Mucosa of gallbladder (tissue), 1 donor: ENCODE data around the gene MARCKSL1. TPM values are rescaled to one million over a fixed set of nuclear protein-coding genes. Genes with fewer than 3 reads are reported as not detected.

Source experiments
- DNase-seq: peaks from one replicate; pipeline ENCODE4 v3.0.0-alpha.2; 2020; ENCODE audit warnings: low spot score
- total RNA-seq: library from RNA; stranded (reverse); gene quantifications from one replicate; pipeline ENCODE4 v1.2.1, GENCODE V29; 2021
- donor health status: DM: no; HTN: no; CAD: no.

Gene MARCKSL1
- total RNA-seq, 1 donor from 2014 or later = 303 TPM

GRCh38 chr1:32352831-32353383 is 16.9 kb upstream of the MARCKSL1 start:
- DNase-seq = no peak

GRCh38 chr1:32352239-32352745 is 16.3 kb upstream of the MARCKSL1 start:
- no peak for DNase-seq

GRCh38 chr1:32351399-32352238 is 15.6 kb upstream of the MARCKSL1 start:
- DNase-seq = peak; percentile 92

GRCh38 chr1:32350785-32351398 is 14.9 kb upstream of the MARCKSL1 start:
- DNase-seq = no peak

- no peak for DNase-seq
Observed at GRCh38 chr1:32349211-32349708, 13.2 kb upstream of the MARCKSL1 start.

GRCh38 chr1:32346532-32347157 is 10.6 kb upstream of the MARCKSL1 start:
- no peak for DNase-seq

GRCh38 chr1:32345289-32345827 is 9.3 kb upstream of the MARCKSL1 start:
- DNase-seq = peak; percentile 35

- no peak for DNase-seq
Observed at GRCh38 chr1:32342704-32343103, 6.7 kb upstream of the MARCKSL1 start.

GRCh38 chr1:32341971-32342370 is 5.9 kb upstream of the MARCKSL1 start:
- DNase-seq = no peak

GRCh38 chr1:32341186-32341757 is 5.2 kb upstream of the MARCKSL1 start:
- DNase-seq = no peak

GRCh38 chr1:32339363-32339978 is 3.4 kb upstream of the MARCKSL1 start:
- no peak for DNase-seq

- no peak for DNase-seq
Observed at GRCh38 chr1:32338637-32339145, 2.7 kb upstream of the MARCKSL1 start.

- DNase-seq = no peak
Observed at GRCh38 chr1:32337855-32338636, 2.0 kb upstream of the MARCKSL1 start.

GRCh38 chr1:32336963-32337675 is 1.1 kb upstream of the MARCKSL1 start:
- DNase-seq = no peak

GRCh38 chr1:32336591-32336932 is 529 bp upstream of the MARCKSL1 start:
- no peak for DNase-seq

GRCh38 chr1:32335535-32335789 is 571 bp downstream of the MARCKSL1 start:
- no peak for DNase-seq

GRCh38 chr1:32334864-32335534 is 1.0 kb downstream of the MARCKSL1 start:
- no peak for DNase-seq

- DNase-seq = no peak
Observed at GRCh38 chr1:32334274-32334861, 1.7 kb downstream of the MARCKSL1 start.
